Measurements from ENCODE around the gene SLU7.

Gene SLU7

GRCh38 chr5:160444407-160444806 lies 25.5 kb upstream of the SLU7 start:
- TF ChIP-seq CTCF (conservative IDR thresholded peaks at IDR 0.05; ENCODE audit: low read depth, low read length), result no peak
- Histone ChIP-seq H4K20me1 (ENCODE audit: insufficient read depth) (no peaks in the 10 kb centered on the region), H3K4me3 (IDR thresholded peaks at IDR 0.05; ENCODE audit: insufficient read depth, low read depth, low read length) (no peak overlapping the region), H3K27ac (no peak overlapping the region), H3K27me3 (ENCODE audit: insufficient read depth, low read depth) (no peaks in the 10 kb centered on the region), H2AFZ (ENCODE audit: low read depth) (no peak overlapping the region), H3K9ac (no peak overlapping the region), H3K79me2 (ENCODE audit: insufficient read depth, low read depth) (no peaks in the 10 kb centered on the region), H3K4me2 (no peak overlapping the region), H3K4me1 (ENCODE audit: low read depth, poor library complexity, severe bottlenecking) (peaks cover 29% of the 10 kb centered on the region), H3K36me3 (ENCODE audit: insufficient read depth) (no peaks in the 10 kb centered on the region)

GRCh38 chr5:160442824-160443431 lies 24.0 kb upstream of the SLU7 start:
- no peak overlapping the region for H2AFZ ChIP-seq (ENCODE audit: low read depth)
- no peak for TF ChIP-seq CTCF (conservative IDR thresholded peaks at IDR 0.05; ENCODE audit: low read depth, low read length)
- H3K4me3 ChIP-seq (IDR thresholded peaks at IDR 0.05; ENCODE audit: insufficient read depth, low read depth, low read length), result no peak overlapping the region
- H3K36me3 ChIP-seq (ENCODE audit: insufficient read depth), result no peaks in the 10 kb centered on the region
- no peak overlapping the region for H3K9ac ChIP-seq
- no peak overlapping the region for H3K27ac ChIP-seq
- no peaks in the 10 kb centered on the region for H3K27me3 ChIP-seq (ENCODE audit: insufficient read depth, low read depth)
- no peaks in the 10 kb centered on the region for H4K20me1 ChIP-seq (ENCODE audit: insufficient read depth)
- H3K79me2 ChIP-seq (ENCODE audit: insufficient read depth, low read depth), result no peaks in the 10 kb centered on the region
- H3K4me2 ChIP-seq, result no peak overlapping the region
- peaks cover 29% of the 10 kb centered on the region for H3K4me1 ChIP-seq (ENCODE audit: low read depth, poor library complexity, severe bottlenecking)

DNA sequence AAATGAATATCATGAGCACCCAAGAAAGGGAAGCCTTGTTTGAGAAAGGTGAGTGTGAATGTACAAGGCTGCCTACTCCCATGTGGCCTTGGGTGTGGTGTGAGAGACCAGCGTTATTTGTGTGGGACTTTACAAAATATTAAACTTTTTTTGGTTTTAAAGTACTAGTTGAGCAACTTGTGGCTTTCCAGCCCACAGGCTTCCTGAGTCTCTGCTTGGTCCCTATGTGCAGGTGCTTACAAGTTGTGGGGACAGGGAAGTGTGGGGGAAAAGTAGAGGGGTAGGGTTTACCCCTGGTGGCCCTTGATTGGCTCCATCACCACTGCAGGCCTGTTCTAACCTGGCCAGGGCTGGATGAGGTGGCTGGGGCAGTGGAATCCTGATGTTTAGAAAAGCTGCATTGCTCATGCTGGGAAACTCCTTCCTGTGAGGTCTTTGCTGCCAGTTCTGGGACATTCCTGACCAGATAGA lies 22.5 kb upstream of the SLU7 start:
- Histone ChIP-seq H4K20me1 (ENCODE audit: insufficient read depth) (no peaks in the 10 kb centered on the region), H3K4me1 (ENCODE audit: low read depth, poor library complexity, severe bottlenecking) (peaks cover 29% of the 10 kb centered on the region), H3K4me3 (IDR thresholded peaks at IDR 0.05; ENCODE audit: insufficient read depth, low read depth, low read length) (no peak overlapping the region), H3K4me2 (no peak overlapping the region), H3K27me3 (ENCODE audit: insufficient read depth, low read depth) (no peaks in the 10 kb centered on the region), H2AFZ (ENCODE audit: low read depth) (no peak overlapping the region; the same call in 1 of the 2 replicates), H3K79me2 (ENCODE audit: insufficient read depth, low read depth) (no peaks in the 10 kb centered on the region), H3K27ac (no peak overlapping the region), H3K9ac (no peak overlapping the region), H3K36me3 (ENCODE audit: insufficient read depth) (no peaks in the 10 kb centered on the region)
- TF ChIP-seq CTCF (conservative IDR thresholded peaks at IDR 0.05; ENCODE audit: low read depth, low read length), result no peak

DNA sequence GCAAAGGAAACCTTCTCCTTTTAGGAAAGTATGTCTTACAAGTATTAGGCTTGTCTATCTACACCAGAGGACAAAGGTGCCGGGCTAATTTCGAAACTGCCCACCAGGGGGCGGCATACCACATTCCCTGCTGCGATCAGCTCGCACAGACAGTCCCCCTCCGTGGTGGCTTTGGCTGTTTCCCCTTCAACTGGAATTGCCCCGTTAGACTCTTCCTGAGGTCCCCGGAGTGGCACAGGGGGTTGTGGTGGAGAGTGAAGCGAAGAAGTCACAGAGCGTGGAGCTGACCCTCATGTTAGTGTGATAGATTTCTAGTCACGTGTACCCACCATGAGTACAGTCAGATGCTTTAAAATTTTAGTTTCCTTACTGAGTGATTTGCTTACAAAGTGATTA lies 20.3 kb upstream of the SLU7 start:
- Histone ChIP-seq H3K4me2 (peak overlapping the region; percentile 88), H3K79me2 (ENCODE audit: insufficient read depth, low read depth) (no peaks in the 10 kb centered on the region), H4K20me1 (ENCODE audit: insufficient read depth) (no peaks in the 10 kb centered on the region), H3K4me3 (IDR thresholded peaks at IDR 0.05; ENCODE audit: insufficient read depth, low read depth, low read length) (no peak overlapping the region), H3K4me1 (ENCODE audit: low read depth, poor library complexity, severe bottlenecking) (peaks cover 29% of the 10 kb centered on the region), H3K36me3 (ENCODE audit: insufficient read depth) (no peaks in the 10 kb centered on the region), H3K9ac (peak overlapping the region; percentile 55; the same call in 1 of the 2 replicates), H3K27ac (peak overlapping the region; percentile 37; the same call in 1 of the 2 replicates), H3K27me3 (ENCODE audit: insufficient read depth, low read depth) (no peaks in the 10 kb centered on the region), H2AFZ (ENCODE audit: low read depth) (peak overlapping the region; percentile 77)
- peak; percentile 84 for TF ChIP-seq CTCF (conservative IDR thresholded peaks at IDR 0.05; ENCODE audit: low read depth, low read length)

Measured in KMS-11 (cell line).